ENCODE measurements around the gene SCNN1A. TPM values are rescaled to one million over a fixed set of nuclear protein-coding genes. Genes with fewer than 3 reads are reported as not detected.

The SCNN1A gene
- total and polyA plus RNA-seq, 2 experiments from 2014 or later = 21.7 to 28.4 TPM

GRCh38 chr12:6363330-6364043, 11.9 kb downstream of the SCNN1A start:
- H2AFZ ChIP-seq = peak overlapping the region; percentile 53
- H3K27me3 ChIP-seq = no peaks in the 10 kb centered on the region
- 2% methylated on average over 40 of the region's 59 CpGs for WGBS (ENCODE audit: low lambda C conversion rate, missing lambda C conversion rate)
- H3K4me3 ChIP-seq = peak overlapping the region; percentile 23
- no peak for TF ChIP-seq EZH2 (IDR thresholded peaks at IDR 0.05; ENCODE audit: borderline replicate concordance)
- no peak for TF ChIP-seq EZH2phosphoT487 (IDR thresholded peaks at IDR 0.05; ENCODE audit: low read depth, severe bottlenecking, unreplicated experiment)
- no peak for TF ChIP-seq CTCF (IDR thresholded peaks at IDR 0.05; ENCODE audit: poor library complexity)
- H3K27ac ChIP-seq = peak overlapping the region; percentile 97
- no peaks in the 10 kb centered on the region for H3K9me3 ChIP-seq (ENCODE audit: low read depth)
- H3K9me2 ChIP-seq (replicated peaks; ENCODE audit: insufficient read depth) = no peaks in the 10 kb centered on the region
- peaks cover 10% of the 10 kb centered on the region for H3K79me2 ChIP-seq
- H3K36me3 ChIP-seq (replicated peaks; ENCODE audit: insufficient read depth, low read depth) = no peaks in the 10 kb centered on the region
- H3K4me2 ChIP-seq = peak overlapping the region; percentile 80
- peaks cover 10% of the 10 kb centered on the region for H3K4me1 ChIP-seq (ENCODE audit: insufficient read depth)
- no peaks in the 10 kb centered on the region for H4K20me1 ChIP-seq (ENCODE audit: insufficient read depth, poor library complexity, severe bottlenecking)
- peak; percentile 92 for DNase-seq (ENCODE audit: low spot score)

- Histone ChIP-seq H3K9me2 (replicated peaks; ENCODE audit: insufficient read depth) (no peaks in the 10 kb centered on the region), H4K20me1 (ENCODE audit: insufficient read depth, poor library complexity, severe bottlenecking) (no peaks in the 10 kb centered on the region), H3K27me3 (no peaks in the 10 kb centered on the region), H3K36me3 (replicated peaks; ENCODE audit: insufficient read depth, low read depth) (no peaks in the 10 kb centered on the region), H3K4me3 (no peak overlapping the region), H3K9me3 (ENCODE audit: low read depth) (no peaks in the 10 kb centered on the region), H3K27ac (peak overlapping the region; percentile 97), H2AFZ (no peak overlapping the region), H3K79me2 (peaks cover 7% of the 10 kb centered on the region), H3K4me2 (peak overlapping the region; percentile 80), H3K4me1 (ENCODE audit: insufficient read depth) (peaks cover 10% of the 10 kb centered on the region)
- DNase-seq (ENCODE audit: low spot score) = no peak
- TF ChIP-seq EZH2 (IDR thresholded peaks at IDR 0.05; ENCODE audit: borderline replicate concordance) = no peak
- no peak for TF ChIP-seq CTCF (IDR thresholded peaks at IDR 0.05; ENCODE audit: poor library complexity)
- no peak for TF ChIP-seq EZH2phosphoT487 (IDR thresholded peaks at IDR 0.05; ENCODE audit: low read depth, severe bottlenecking, unreplicated experiment)
- 20% methylated on average over 4 of the region's 4 CpGs for WGBS (ENCODE audit: low lambda C conversion rate, missing lambda C conversion rate)
Measured at GRCh38 chr12:6363010-6363329, 12.4 kb downstream of the SCNN1A start.

- H3K27me3 ChIP-seq = no peaks in the 10 kb centered on the region
- H2AFZ ChIP-seq = no peak overlapping the region
- DNase-seq (ENCODE audit: low spot score) = no peak
- H3K4me2 ChIP-seq = no peak overlapping the region
- 74% methylated on average over 3 of the region's 3 CpGs for WGBS (ENCODE audit: low lambda C conversion rate, missing lambda C conversion rate)
- TF ChIP-seq EZH2 (IDR thresholded peaks at IDR 0.05; ENCODE audit: borderline replicate concordance) (no peak), CTCF (IDR thresholded peaks at IDR 0.05; ENCODE audit: poor library complexity) (no peak), EZH2phosphoT487 (IDR thresholded peaks at IDR 0.05; ENCODE audit: low read depth, severe bottlenecking, unreplicated experiment) (no peak)
- no peaks in the 10 kb centered on the region for H4K20me1 ChIP-seq (ENCODE audit: insufficient read depth, poor library complexity, severe bottlenecking)
- peaks cover 10% of the 10 kb centered on the region for H3K4me1 ChIP-seq (ENCODE audit: insufficient read depth)
- H3K27ac ChIP-seq = no peak overlapping the region
- no peaks in the 10 kb centered on the region for H3K9me2 ChIP-seq (replicated peaks; ENCODE audit: insufficient read depth)
- peaks cover 4% of the 10 kb centered on the region for H3K79me2 ChIP-seq
- no peaks in the 10 kb centered on the region for H3K9me3 ChIP-seq (ENCODE audit: low read depth)
- H3K4me3 ChIP-seq = no peak overlapping the region
- H3K36me3 ChIP-seq (replicated peaks; ENCODE audit: insufficient read depth, low read depth) = no peaks in the 10 kb centered on the region
Measured at GRCh38 chr12:6362403-6362802, 13.0 kb downstream of the SCNN1A start.
